ENCODE results near the gene SMIM27. TPM values are rescaled to one million over a fixed set of nuclear protein-coding genes. Genes with fewer than 3 reads are reported as not detected.
"Not testable (repeated sequence)": the region's sequence is repeated elsewhere in the genome, so short reads cannot be mapped to it uniquely, and the experiment has no call there.

Gene SMIM27
- total RNA-seq (2014; rRNA removed; shearing (Covaris generic)): 4.6 and 11.9 TPM in 2 replicates

- DNase-seq (ENCODE audit: low read depth): peak; percentile 96
Observed at GRCh38 chr9:32552172-32552872, at the start of gene SMIM27, which contains the start of gene TOPORS. TSS of gene SMIM27 (plus strand) at chr9:32552327. CDS start at chr9:32552435, 108 bp downstream. TSS of gene TOPORS (minus strand) at chr9:32552586. CDS start at chr9:32552436, 150 bp downstream.

- DNase-seq (ENCODE audit: low read depth): peak; percentile 90
Observed at GRCh38 chr9:32502464-32502863, 49.7 kb upstream of the SMIM27 start.

GRCh38 chr9:32503008-32503407, 49.1 kb upstream of the SMIM27 start:
- no peak for DNase-seq (ENCODE audit: low read depth)

- DNase-seq (ENCODE audit: low read depth): no peak
Observed at GRCh38 chr9:32508728-32509127, 43.4 kb upstream of the SMIM27 start.

GRCh38 chr9:32516241-32516640, 35.9 kb upstream of the SMIM27 start:
- no peak for DNase-seq (ENCODE audit: low read depth)

- DNase-seq (ENCODE audit: low read depth): no peak
Observed at GRCh38 chr9:32518276-32518675, 33.9 kb upstream of the SMIM27 start.

GRCh38 chr9:32523910-32524309, 28.2 kb upstream of the SMIM27 start:
- no peak for DNase-seq (ENCODE audit: low read depth)

- DNase-seq (ENCODE audit: low read depth): not testable (repeated sequence)
Observed at GRCh38 chr9:32524558-32524891, 27.6 kb upstream of the SMIM27 start.

- peak; percentile 29 for DNase-seq (ENCODE audit: low read depth)
Observed at GRCh38 chr9:32524892-32525708, 27.0 kb upstream of the SMIM27 start.

GRCh38 chr9:32525709-32526030, 26.5 kb upstream of the SMIM27 start:
- DNase-seq (ENCODE audit: low read depth): no peak

GRCh38 chr9:32526041-32526706, 26.0 kb upstream of the SMIM27 start, which contains the start of gene RIGI:
TSS of gene RIGI (minus strand) at chr9:32526196. CDS start at chr9:32526166, 30 bp downstream.
- peak; percentile 97 for DNase-seq (ENCODE audit: low read depth)

GRCh38 chr9:32526707-32527048, 25.4 kb upstream of the SMIM27 start:
- no peak for DNase-seq (ENCODE audit: low read depth)

- DNase-seq (ENCODE audit: low read depth): no peak
Observed at GRCh38 chr9:32533336-32533735, 18.8 kb upstream of the SMIM27 start.

- DNase-seq (ENCODE audit: low read depth): no peak
Observed at GRCh38 chr9:32533816-32534215, 18.3 kb upstream of the SMIM27 start.

GRCh38 chr9:32543047-32543446, 9.1 kb upstream of the SMIM27 start:
- no peak for DNase-seq (ENCODE audit: low read depth)

- DNase-seq (ENCODE audit: low read depth): no peak
Observed at GRCh38 chr9:32545884-32546283, 6.2 kb upstream of the SMIM27 start.

GRCh38 chr9:32548213-32548612, 3.9 kb upstream of the SMIM27 start:
- not testable (repeated sequence) for DNase-seq (ENCODE audit: low read depth)

- DNase-seq (ENCODE audit: low read depth): peak; percentile 22
Observed at GRCh38 chr9:32550150-32550561, 2.0 kb upstream of the SMIM27 start.

GRCh38 chr9:32550562-32551275, 1.4 kb upstream of the SMIM27 start:
- DNase-seq (ENCODE audit: low read depth): peak; percentile 94

GRCh38 chr9:32551276-32552051, 663 bp upstream of the SMIM27 start:
- peak; percentile 64 for DNase-seq (ENCODE audit: low read depth)

GRCh38 chr9:32554107-32554506, 2.0 kb downstream of the SMIM27 start:
- DNase-seq (ENCODE audit: low read depth): no peak
